ENCODE measurements around the gene R3HDM2.

The R3HDM2 gene

DNA sequence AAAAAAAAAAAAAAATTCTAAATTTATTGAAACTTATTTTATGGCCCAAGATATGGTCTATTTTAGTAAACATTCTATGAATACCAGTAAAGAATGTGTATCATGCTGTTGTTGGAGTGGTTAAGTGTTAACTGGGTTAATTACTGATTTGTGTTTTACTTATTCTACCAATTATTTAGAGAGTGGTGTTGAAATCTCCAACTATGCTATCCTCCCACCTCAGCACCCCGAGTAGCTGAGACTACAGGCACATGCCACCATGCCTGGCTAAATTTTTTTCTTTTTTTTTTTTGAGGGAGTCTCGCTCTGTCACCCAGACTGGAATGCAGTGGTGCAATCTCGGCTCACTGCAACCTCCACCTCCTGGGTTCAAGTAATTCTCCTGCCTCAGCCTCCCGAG lies 72.2 kb downstream of the R3HDM2 start:
- no peak overlapping the region for H3K4me2 ChIP-seq (ENCODE audit: low read depth, low read length, poor library complexity, severe bottlenecking)
- TF ChIP-seq, protein P1, sequence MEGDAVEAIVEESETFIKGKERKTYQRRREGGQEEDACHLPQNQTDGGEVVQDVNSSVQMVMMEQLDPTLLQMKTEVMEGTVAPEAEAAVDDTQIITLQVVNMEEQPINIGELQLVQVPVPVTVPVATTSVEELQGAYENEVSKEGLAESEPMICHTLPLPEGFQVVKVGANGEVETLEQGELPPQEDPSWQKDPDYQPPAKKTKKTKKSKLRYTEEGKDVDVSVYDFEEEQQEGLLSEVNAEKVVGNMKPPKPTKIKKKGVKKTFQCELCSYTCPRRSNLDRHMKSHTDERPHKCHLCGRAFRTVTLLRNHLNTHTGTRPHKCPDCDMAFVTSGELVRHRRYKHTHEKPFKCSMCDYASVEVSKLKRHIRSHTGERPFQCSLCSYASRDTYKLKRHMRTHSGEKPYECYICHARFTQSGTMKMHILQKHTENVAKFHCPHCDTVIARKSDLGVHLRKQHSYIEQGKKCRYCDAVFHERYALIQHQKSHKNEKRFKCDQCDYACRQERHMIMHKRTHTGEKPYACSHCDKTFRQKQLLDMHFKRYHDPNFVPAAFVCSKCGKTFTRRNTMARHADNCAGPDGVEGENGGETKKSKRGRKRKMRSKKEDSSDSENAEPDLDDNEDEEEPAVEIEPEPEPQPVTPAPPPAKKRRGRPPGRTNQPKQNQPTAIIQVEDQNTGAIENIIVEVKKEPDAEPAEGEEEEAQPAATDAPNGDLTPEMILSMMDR (conservative IDR thresholded peaks at IDR 0.05; ENCODE audit: low read length): no peak
- TF ChIP-seq EZH2phosphoT487 (IDR thresholded peaks at IDR 0.05; ENCODE audit: borderline replicate concordance): no peak
- H3K4me1 ChIP-seq (ENCODE audit: insufficient read depth, low read length, poor library complexity, severe bottlenecking): no peaks in the 10 kb centered on the region
- H3K9ac ChIP-seq (ENCODE audit: low read depth, low read length, poor library complexity, severe bottlenecking): no peak overlapping the region
- H3K9me2 ChIP-seq (replicated peaks; ENCODE audit: low read depth, low read length): no peaks in the 10 kb centered on the region
- H3K36me3 ChIP-seq (ENCODE audit: insufficient read depth, low read length): no peaks in the 10 kb centered on the region
- H3K9me3 ChIP-seq (ENCODE audit: insufficient read depth, low read depth, low read length): no peaks in the 10 kb centered on the region
- H3K27me3 ChIP-seq (ENCODE audit: insufficient read depth, low read length, poor library complexity, severe bottlenecking): no peaks in the 10 kb centered on the region
- H3F3A ChIP-seq (ENCODE audit: low read depth): no peaks in the 10 kb centered on the region
- no peak overlapping the region for H2AFZ ChIP-seq (ENCODE audit: low read length)
- no peaks in the 10 kb centered on the region for H3K79me2 ChIP-seq (ENCODE audit: insufficient read depth, low read length)
- H3K4me3 ChIP-seq (ENCODE audit: low read length, poor library complexity, severe bottlenecking): no peak overlapping the region
- no peaks in the 10 kb centered on the region for H4K20me1 ChIP-seq (ENCODE audit: insufficient read depth, low read length, poor library complexity, severe bottlenecking)

DNA sequence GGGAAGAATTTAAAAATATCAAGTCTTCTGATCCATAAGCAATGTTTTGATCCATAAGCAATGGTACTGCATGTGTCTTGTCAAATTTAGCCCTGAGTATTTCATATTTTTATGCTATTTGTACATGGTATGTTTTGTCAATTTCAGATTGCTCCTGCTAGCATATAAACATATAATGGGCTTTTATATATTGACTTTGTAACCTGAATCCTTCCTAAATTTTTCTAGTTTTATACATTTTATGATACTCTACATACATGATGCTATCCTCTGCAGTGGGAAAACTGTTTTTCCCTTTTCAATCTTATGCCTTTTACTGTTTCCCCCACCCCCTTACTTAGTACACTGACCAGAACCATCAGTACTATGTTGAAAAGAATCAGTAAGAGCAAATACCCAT lies 75.1 kb downstream of the R3HDM2 start:
- Histone ChIP-seq H4K20me1 (ENCODE audit: insufficient read depth, low read length, poor library complexity, severe bottlenecking) (no peaks in the 10 kb centered on the region), H3K4me1 (ENCODE audit: insufficient read depth, low read length, poor library complexity, severe bottlenecking) (no peaks in the 10 kb centered on the region), H2AFZ (ENCODE audit: low read length) (no peak overlapping the region), H3K9me3 (ENCODE audit: insufficient read depth, low read depth, low read length) (no peaks in the 10 kb centered on the region), H3K9me2 (replicated peaks; ENCODE audit: low read depth, low read length) (no peaks in the 10 kb centered on the region), H3K79me2 (ENCODE audit: insufficient read depth, low read length) (no peaks in the 10 kb centered on the region), H3K4me3 (ENCODE audit: low read length, poor library complexity, severe bottlenecking) (no peak overlapping the region), H3K4me2 (ENCODE audit: low read depth, low read length, poor library complexity, severe bottlenecking) (no peak overlapping the region), H3K27me3 (ENCODE audit: insufficient read depth, low read length, poor library complexity, severe bottlenecking) (no peaks in the 10 kb centered on the region), H3K36me3 (ENCODE audit: insufficient read depth, low read length) (no peaks in the 10 kb centered on the region), H3F3A (ENCODE audit: low read depth) (no peaks in the 10 kb centered on the region), H3K9ac (ENCODE audit: low read depth, low read length, poor library complexity, severe bottlenecking) (no peak overlapping the region)
- TF ChIP-seq, protein P1 (conservative IDR thresholded peaks at IDR 0.05; ENCODE audit: low read length): no peak
- no peak for TF ChIP-seq EZH2phosphoT487 (IDR thresholded peaks at IDR 0.05; ENCODE audit: borderline replicate concordance)

DNA sequence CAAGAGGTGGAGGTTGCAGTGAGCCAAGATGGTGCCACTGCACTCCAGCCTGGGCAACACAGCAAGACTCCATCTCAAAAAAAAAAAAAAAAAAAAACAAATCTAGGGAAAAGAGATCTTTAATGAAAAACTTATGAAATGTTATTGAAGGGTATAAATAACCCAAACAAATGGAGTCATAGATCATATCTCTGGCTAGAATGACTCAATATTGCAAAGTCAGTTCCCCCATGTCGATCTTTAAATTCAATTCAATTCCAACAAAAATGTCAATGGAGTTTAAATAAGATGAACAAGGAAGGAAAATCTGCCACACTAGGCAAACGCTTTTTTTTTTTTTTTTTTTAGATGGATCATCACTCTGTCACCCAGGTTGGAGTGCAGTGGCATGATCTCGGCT lies 78.7 kb downstream of the R3HDM2 start:
- H3K4me3 ChIP-seq (ENCODE audit: low read length, poor library complexity, severe bottlenecking): no peak overlapping the region
- H3K27me3 ChIP-seq (ENCODE audit: insufficient read depth, low read length, poor library complexity, severe bottlenecking): no peaks in the 10 kb centered on the region
- H3K4me2 ChIP-seq (ENCODE audit: low read depth, low read length, poor library complexity, severe bottlenecking): no peak overlapping the region
- no peaks in the 10 kb centered on the region for H3F3A ChIP-seq (ENCODE audit: low read depth)
- H2AFZ ChIP-seq (ENCODE audit: low read length): no peak overlapping the region
- TF ChIP-seq, protein P1 (conservative IDR thresholded peaks at IDR 0.05; ENCODE audit: low read length): no peak
- TF ChIP-seq EZH2phosphoT487 (IDR thresholded peaks at IDR 0.05; ENCODE audit: borderline replicate concordance): no peak
- H3K36me3 ChIP-seq (ENCODE audit: insufficient read depth, low read length): 0 out of 2 replicates have a peak, but pooled peaks cover 2% of the 10 kb centered on the region
- no peaks in the 10 kb centered on the region for H3K9me2 ChIP-seq (replicated peaks; ENCODE audit: low read depth, low read length)
- H3K9me3 ChIP-seq (ENCODE audit: insufficient read depth, low read depth, low read length): peaks cover 6% of the 10 kb centered on the region
- no peaks in the 10 kb centered on the region for H3K79me2 ChIP-seq (ENCODE audit: insufficient read depth, low read length)
- no peaks in the 10 kb centered on the region for H4K20me1 ChIP-seq (ENCODE audit: insufficient read depth, low read length, poor library complexity, severe bottlenecking)
- H3K9ac ChIP-seq (ENCODE audit: low read depth, low read length, poor library complexity, severe bottlenecking): no peak overlapping the region
- H3K4me1 ChIP-seq (ENCODE audit: insufficient read depth, low read length, poor library complexity, severe bottlenecking): no peaks in the 10 kb centered on the region
